Omental fat pad (tissue), 4 donors: Measurements from ENCODE around the gene SLC47A2. TPM values are rescaled to one million over a fixed set of nuclear protein-coding genes. Genes with fewer than 3 reads are reported as not detected.

Experiments used
- ATAC-seq: fragments of 150-250 bp; one replicate; pipeline ENCODE4 v1.9.1; 2016; ENCODE audit warnings: mild to moderate bottlenecking, moderate library complexity; ENCODE audit not compliant: low FRiP score
- DNase-seq: peaks from one replicate; pipeline ENCODE4 v3.0.0-alpha.2; 2019; ENCODE audit warnings: low spot score
- total RNA-seq, 4 donors: library from RNA; depleted of rRNA; stranded (reverse); fragments of >200 nt; gene quantifications; one replicate each; pipeline ENCODE4 v1.1.0, GENCODE V29; 2016
- TF ChIP-seq, protein P1 (sequence below), 3 donors: fragments of 450-650 bp; IDR thresholded peaks; one replicate each; pipeline ENCODE4 v1.5.1; 2016 to 2017; ENCODE audit warnings: antibody characterized with exemption in 3 of 3, mild to moderate bottlenecking in 3 of 3, moderate library complexity in 2 of 3

Gene SLC47A2
- total RNA-seq, 4 donors from 2014 or later: 0.28 TPM; not detected in 3

DNA sequence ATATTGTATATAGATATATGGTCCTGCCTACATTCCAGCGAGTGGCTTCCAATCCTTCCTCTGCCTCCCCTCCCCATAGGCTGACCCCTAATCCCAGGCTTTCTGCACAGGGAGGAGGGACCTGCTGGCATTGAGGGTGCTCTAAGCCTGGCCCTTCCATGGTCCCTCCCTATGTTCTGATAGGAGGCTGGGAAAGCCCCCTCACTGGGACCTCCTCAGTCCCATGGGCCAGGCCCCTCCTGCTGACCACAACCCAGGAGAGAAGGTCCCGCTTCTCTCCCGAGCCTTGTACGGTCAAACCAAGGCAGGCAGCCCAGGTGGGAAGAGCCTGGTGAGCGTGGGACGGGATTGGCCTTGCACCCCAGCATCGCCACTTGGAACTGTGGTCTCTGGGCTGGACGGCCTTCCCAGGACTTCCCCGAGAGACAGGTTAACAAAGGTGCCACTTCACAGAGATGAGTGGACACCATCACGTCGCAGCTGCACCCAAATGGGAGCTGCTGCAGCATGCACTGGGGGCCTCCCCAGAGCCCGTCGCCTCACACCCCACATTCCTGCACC lies 30.9 kb upstream of the SLC47A2 start:
- no peak for ATAC-seq

DNA sequence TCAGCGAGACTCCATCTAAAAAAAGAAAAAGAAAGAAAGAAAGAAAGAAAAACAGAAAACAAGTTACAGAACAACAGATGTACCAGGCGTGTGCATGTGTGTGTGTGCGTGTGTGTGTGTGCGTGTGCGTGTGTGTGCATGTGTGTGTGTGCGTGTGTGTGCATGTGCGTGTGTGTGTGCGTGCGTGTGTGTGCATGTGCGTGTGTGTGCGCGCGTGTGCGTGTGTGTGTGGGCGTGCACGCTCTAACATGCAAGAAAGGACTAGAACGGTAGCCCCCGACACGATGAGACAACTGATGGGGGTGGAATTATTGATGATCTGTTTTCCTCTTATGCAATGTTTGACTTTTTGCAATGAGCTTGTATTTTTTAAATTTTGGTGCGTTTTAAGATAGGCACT lies 30.1 kb upstream of the SLC47A2 start:
- TF ChIP-seq, protein P1, sequence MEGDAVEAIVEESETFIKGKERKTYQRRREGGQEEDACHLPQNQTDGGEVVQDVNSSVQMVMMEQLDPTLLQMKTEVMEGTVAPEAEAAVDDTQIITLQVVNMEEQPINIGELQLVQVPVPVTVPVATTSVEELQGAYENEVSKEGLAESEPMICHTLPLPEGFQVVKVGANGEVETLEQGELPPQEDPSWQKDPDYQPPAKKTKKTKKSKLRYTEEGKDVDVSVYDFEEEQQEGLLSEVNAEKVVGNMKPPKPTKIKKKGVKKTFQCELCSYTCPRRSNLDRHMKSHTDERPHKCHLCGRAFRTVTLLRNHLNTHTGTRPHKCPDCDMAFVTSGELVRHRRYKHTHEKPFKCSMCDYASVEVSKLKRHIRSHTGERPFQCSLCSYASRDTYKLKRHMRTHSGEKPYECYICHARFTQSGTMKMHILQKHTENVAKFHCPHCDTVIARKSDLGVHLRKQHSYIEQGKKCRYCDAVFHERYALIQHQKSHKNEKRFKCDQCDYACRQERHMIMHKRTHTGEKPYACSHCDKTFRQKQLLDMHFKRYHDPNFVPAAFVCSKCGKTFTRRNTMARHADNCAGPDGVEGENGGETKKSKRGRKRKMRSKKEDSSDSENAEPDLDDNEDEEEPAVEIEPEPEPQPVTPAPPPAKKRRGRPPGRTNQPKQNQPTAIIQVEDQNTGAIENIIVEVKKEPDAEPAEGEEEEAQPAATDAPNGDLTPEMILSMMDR (IDR thresholded peaks at IDR 0.05): no peak
- DNase-seq: no peak
- ATAC-seq: no peak

More for the DNA sequence above, 30.9 kb upstream of the SLC47A2 start:
- DNase-seq: no peak
- TF ChIP-seq, protein P1 (IDR thresholded peaks at IDR 0.05): no peak

DNA sequence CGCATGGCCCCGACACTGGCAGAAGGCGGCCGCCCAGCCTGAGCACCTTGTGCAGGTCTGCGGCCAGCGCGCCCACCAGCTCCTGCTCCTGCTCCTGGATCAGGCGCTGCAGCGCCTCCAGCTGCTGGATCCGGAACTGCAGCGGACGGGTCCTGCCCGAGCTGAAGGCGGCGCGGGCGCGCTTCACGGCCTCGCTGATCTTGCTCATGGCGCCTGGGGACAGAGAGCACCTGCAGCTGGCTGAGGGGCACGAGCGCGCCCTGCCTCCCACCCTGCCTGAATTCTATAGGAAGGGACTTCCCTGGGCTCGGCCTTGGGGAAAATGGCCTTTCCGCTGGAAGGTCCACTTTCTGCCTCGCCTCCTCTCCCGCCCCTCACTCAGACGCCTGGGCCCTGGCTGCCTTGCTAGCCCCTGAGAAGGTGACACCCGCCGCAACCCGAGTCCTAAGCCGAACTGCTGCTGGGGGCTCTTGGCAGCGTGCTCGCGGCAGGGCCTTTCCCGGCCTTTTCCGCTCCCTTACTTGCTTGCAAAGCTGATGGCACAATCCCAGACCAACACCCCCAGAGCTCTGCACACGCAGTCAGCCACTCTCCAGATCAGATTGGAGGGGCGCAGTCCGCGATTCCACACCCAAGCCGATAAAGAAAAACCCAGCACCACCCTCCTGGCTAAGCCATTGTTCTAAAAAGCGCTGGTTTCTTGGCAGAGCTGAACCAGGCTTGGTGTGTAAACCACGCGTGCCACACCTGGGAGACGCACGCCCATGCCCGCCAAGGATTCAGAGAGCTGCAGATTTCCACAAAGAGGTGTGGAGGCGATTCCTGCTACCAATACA lies 28.8 kb upstream of the SLC47A2 start:
- DNase-seq (peak; percentile 94), ATAC-seq (peak; percentile 83)
- TF ChIP-seq, protein P1 (IDR thresholded peaks at IDR 0.05): peak in 2 of 3 donors; percentile 39 to 46

DNA sequence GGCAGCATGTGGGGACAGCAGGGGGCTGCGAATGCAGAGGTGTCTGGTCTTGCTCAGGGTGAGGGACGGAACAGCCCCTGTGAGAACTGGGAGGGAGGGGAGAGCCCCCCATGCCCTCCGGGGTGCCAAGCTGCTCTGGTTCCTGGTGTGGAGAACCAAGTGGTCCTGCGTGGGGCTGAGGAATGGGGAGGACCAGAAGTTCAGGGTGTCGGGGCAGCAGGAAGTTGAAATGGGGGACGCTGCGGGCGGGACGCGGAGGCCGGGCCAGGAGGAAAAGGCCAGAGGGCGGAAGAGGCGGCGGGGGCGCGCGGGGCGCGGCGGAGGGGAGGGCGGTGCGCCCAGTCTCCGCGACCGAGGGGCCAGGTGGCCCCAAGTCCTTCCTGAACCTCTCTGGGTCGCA lies 28.1 kb upstream of the SLC47A2 start:
- DNase-seq (no peak), ATAC-seq (peak; percentile 11)
- TF ChIP-seq, protein P1 (IDR thresholded peaks at IDR 0.05): no peak

DNA sequence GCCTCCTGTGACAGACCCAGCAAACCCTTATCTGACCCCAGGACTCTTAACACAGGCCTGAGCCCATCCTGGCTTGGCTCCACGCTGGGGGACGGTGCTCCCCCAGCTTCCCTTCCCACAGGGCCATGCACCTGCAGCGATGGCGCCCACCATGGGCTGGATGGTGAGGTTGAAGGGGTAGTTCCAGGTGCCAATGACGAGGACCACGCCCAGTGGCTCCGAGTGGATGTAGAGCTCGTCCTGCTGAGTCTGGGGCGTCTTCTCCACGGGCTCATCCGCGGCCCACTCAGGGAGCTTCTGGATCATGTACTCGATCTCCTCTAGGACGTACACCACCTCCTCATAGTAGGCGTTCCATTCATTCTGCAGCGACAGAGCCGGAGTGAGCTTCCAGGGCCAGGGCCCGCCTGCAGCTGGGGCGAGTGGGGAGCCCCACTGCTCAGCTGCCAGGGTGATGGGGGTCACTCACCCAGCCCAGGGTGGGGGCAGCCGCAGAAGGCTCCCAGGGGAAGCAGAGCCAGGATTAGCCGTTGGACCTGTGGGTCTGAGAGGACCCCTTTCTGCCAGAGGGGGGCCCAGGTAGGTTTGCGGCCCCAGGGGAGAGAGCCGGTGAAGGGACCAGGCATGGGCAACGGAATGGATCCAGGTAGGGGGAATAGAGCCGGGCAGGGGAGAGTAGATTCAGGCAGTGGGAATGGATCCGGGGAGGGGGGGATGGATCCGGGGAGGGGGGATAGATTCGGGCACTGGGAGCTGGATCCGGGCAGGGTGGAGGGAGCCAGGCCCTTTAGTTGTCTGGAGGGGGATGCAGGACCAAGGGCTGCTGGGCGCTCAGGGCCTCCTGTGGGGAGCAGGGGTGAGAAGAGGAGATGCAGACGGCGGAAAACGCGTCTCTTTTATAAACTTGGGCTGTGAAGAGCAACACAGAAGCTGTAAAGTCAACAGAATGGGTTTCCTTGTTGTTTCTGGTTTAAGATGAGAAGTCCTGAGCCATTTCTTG lies 27.0 kb upstream of the SLC47A2 start:
- DNase-seq (no peak), ATAC-seq (no peak)
- TF ChIP-seq, protein P1 (IDR thresholded peaks at IDR 0.05): no peak

DNA sequence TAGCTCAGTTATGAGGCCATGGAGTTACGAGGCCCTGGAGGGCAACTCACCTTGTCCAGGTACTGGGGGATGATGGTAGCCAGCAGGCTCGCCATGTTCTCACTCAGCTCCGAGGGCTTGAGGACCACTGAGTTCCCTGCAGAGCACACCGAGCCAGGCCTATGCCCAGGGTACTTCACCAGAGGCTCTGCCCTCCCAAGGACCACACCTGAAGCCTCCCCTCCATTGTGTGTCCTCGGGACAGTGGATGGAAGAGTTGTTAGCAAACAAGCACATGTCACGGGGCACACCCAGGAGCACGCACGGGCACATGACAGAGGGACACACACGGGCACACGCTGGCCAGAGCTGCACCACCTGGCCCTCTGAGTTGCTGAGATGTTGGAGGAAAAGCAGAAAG lies 26.1 kb upstream of the SLC47A2 start:
- ATAC-seq (no peak), DNase-seq (no peak)
- TF ChIP-seq, protein P1 (IDR thresholded peaks at IDR 0.05): no peak
